NCI-H748 treated with DMSO at 0.1 percent for 48 hours (cell line): ENCODE measurements around the gene AFF1.

Experiments
- DNase-seq: peaks from one replicate; lab custom pipeline; 2025; lab: John Stamatoyannopoulos, UW

AFF1 gene

GRCh38 chr4:86934771-86935565, at the start of gene AFF1:
AFF1 (plus strand) TSS chr4:86935011; CDS start chr4:86948534, 13,523 bp downstream.
- DNase-seq: peak; percentile 13

DNA sequence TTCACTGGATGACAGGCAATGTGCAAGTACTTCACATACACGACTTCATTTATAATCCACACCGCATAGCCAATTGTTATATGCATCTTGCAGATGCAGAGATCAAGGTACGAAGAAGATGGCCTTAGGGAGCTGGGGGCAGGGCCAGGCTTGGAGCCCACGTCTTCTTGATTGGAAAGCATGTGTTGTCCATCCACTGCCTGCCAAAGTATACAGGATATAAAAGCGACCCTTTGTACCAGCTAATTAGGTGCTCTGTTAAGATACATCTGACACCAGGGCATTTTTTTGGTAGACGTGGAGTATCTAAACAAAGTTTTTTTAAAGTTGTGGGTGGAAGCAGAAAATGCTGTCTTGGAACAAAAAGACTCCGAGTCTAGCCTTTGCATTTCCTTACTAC, 44.0 kb upstream of the AFF1 start:
- no peak for DNase-seq

DNA sequence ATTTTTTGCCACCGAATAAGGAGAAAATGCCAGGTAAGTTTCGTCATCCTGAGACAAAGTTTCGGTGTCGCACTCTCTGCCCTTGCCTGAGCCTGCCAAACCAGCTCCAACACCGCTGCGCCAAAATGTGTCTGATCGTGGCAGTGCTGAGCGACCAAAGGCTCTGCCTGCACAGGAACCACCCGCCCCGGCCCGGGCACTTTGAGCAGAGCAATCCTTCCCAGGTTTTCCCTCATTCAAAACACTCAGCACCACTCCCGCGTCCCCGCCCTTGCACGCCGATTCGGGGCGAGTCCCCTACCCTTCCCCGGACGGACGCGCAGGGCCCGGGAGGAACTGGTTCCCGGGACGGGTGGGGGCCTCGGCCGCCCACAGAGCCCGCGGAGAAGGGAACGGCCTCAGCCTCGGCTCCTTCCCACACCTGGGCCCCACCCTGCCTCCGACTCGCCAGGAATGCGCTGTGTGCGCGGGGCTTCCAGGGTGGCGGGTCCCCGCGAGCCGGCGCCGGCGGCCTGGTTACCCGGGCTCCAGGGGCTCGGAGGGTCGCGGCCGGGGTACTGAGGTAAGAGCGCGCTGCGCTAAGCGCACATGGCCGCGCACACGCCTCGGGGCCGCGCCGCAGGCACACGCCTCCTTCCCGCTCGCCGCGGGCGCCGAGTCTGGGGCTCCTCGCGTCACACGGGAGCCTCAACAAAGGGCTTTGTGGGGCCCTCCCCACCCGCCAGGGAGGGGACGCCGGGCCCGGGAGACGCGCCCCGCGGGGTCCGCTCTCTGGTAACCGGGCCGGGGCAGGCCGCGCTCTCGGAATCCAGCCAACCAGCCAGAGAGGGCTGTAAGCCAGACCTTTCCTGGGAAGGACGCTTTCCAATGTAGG, 42.8 kb upstream of the AFF1 start, which contains the start of gene C4orf36:
Gene C4orf36 (minus strand): TSS at position 661 of the 874 bp plus-strand sequence. CDS start 902 bp downstream, outside the sequence.
- DNase-seq: no peak

DNA sequence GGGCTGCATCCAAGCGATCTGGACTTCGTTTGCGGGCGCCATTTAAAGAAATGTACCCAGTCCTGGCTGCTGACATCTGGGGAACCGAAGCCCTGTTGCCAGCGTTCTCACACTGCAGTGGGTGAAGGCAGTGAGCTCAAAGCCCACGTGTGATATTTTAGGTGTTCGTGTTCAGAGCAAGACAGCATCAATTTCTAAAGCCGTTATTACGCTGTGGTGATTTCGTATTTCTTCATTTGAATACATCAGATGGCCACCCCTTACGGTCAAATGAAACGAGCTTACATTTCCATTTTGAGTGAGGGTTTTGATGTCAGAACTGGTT, 42.2 kb upstream of the AFF1 start:
- DNase-seq: peak; percentile 8

DNA sequence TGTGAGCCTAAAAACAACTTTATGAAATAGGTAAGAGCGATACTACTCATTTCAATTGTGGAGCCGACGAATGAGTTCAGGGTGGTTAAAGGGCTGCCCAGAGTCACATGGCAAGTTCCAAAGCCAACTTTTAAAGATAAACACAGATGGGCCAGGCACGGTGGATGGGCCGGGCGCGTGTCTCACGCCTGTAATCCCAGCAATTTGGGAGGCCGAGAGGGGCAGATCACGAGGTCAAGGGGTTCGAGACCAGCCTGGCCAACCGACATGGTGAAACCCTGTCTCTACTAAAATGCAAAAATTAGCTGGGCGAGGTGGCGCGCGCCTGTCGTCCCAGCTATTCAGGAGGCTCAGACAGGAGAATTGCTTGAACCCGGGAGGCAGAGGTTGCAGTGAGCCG, 41.7 kb upstream of the AFF1 start:
- DNase-seq: no peak

DNA sequence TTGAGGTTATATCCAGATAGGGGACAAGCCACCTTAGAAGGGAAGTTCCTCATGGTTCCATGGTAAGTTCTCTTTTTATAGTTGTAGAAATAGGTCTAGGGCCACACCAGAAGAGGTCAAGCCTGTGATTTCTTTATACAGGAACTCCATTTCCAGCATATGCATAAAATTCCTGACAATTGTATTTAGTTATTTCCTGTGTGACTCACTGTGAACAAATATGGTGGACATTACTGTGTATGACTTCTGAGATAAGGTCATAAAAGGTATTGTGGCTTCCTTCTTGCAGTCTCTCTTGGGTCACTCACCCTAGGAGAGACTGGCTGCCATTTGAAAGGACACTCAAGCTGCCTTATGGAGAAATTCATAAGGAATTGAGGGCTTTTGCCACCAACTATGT, 40.4 kb upstream of the AFF1 start:
- DNase-seq: no peak

DNA sequence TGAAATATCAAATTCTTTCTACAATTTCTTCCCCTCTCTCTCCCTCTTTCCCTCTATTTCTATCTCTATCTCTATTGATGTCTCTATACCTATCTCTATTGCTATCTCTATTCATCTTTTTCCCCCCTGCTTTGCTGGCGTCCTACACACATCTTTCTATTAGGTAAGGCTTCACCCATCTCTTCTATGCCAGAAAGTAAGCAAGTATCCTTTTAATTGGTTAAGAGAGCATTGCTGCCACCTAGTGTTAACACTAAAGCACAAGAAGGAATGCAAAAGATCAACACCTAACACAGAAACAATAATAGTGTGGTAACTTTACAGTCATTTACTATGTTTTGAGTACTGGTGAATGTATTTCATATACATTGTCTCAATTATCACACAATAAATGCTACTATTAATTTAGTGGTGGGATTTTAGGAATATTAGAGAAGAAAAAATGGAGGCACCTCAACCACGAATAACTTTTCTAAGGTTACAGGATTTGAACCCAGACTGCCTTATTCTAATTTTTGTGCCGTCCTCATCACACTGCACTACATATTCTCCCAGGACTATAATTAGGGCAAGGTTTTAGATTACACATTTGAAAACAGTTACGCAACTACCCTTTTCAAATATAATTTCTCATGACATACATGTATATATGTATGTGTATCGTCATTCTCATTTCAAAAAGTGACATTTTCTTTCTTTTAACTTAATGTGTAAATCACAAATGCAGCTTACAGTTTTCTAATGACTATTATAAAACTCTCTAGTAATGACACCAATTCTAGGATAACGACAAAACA, 38.9 kb upstream of the AFF1 start:
- DNase-seq: peak; percentile 36

GRCh38 chr4:86896596-86896995, 38.2 kb upstream of the AFF1 start:
- DNase-seq: no peak

GRCh38 chr4:86898562-86898961, 36.2 kb upstream of the AFF1 start:
- DNase-seq: no peak

DNA sequence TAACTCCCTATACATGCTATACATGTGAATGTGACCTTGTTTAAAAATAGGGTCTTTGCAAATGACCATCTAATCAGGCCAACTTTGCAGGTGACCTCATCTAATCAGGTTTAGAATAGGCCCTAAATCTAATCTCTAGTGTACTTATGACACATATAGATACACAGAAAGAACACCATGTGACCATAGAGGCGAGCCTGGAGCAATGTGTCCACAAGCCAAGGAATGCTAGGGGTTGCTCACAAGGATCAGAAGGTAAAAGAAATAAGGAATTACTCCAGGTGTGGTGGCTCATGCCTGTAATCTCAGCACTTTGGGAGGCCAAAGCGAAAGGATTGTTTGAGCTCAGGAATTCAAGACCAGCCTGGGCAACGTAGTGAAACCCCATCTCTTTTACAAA, 32.9 kb upstream of the AFF1 start:
- no peak for DNase-seq

DNA sequence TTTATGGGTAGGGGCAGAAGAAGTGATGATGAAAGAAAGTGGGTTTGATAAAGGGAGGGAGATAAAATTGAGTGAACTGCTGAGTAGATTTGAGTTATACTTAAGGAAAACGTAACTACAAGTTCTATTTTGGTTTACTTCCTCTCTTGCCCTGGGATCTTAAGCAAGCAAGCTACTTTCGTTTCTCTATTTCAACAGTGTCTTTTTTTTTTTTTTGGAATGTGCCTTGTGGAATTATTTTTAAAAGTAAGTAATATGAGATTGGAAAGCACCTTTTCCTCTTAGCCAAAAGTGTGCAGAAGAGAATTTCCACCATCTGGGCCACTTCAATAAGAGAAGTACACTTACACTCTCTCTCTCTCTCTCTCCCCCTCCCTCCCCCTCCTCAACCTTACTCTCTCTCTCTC, 26.6 kb upstream of the AFF1 start:
- DNase-seq: no peak

- DNase-seq: no peak
Measured at GRCh38 chr4:86909546-86910295, 25.1 kb upstream of the AFF1 start.

GRCh38 chr4:86910369-86910768, 24.4 kb upstream of the AFF1 start:
- DNase-seq: no peak

DNA sequence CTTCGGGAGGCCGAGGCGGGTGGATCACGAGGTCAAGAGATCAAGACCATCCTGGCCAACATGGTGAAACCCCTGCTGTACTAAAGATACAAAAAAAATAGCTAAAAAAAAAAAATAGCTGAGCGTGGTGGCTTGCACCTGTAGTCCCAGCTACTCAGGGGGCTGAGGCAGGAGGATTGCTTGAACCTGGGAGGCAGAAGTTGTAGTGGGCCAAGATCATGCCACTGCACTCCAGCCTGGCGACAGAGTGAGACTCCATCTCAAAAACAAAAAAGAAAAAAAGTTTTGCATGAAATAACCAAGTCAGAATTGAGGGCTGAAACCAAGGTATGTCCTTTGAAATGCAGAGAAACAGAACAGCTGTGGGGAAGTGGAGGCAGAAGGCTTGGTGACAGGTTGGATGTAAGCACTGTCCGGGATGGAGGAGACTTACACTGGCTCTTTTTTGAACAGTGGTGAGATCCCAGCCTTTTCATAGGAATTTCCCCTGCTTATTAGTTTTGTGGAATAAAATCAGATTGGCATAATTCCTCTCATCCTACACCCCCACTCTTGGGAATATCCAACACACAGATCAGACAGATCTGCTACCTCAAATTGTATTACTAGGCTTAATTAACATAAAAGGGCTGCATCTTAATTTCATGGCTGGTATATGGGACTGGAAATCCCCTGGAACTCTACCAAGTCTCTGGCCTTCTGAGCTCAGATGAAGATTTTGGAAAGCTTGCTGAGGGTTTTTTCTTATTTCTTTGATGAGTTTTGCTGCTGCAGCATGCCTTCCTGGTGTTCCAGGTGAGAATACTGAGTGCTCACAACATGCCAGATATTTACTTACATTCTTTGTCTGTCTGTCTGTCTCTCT, 23.8 kb upstream of the AFF1 start:
- no peak for DNase-seq

DNA sequence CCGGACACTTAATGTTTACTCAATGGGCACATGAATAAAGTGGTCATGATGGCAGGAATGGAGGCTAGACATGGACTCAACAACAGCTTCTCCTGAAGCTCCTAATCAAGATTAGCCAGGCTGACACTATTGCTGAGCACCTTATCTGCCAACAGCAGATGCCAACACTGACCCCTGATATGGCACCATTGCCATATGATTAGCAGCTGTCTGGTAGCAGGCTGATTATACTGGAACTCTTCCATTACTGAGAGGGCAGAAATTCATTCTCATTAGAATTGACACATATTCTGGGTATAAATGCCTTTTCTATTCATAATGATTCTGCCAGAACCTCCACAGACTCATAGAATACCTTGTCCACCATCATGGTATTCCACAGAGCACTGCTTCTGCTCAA, 18.4 kb upstream of the AFF1 start:
- no peak for DNase-seq

DNA sequence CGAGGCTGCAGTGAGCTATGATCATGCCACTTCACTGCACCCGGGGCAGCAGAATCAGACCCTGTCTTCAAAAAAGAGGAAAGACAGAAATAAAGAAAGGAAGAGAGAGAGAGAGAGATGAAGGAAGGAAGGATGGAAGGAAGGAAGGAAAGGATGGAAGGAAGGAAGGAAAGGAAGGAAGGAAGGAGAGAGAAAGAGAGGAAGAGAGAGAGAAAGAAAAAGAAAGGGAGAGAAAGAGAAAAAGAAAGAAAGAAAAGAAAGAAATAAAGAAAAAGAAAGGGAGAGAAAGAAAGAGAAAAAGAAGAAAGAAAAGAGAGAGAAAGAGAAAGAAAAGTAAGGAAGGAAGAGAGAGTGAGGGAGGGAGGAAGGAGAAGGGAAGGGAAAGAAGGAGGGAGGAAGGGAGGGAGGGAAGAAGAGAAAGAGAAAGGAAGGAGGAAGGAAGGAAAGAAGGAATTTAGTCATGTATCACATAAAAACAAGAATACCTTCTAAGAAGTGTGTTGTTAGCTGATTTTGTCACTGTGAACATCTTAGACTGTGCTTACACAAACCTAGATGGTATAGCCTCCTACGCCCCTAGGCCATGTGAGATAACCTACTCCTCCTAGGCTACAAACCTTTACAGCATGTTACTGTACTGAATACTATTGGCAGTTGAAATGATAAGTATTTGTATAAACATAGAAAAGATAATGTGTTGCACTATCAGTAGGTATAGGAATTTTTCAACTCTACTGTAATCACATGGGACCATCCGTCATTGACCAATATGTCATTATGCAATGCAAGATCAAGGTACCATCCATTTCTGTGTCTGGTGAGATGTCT, 17.4 kb upstream of the AFF1 start:
- DNase-seq: no peak

DNA sequence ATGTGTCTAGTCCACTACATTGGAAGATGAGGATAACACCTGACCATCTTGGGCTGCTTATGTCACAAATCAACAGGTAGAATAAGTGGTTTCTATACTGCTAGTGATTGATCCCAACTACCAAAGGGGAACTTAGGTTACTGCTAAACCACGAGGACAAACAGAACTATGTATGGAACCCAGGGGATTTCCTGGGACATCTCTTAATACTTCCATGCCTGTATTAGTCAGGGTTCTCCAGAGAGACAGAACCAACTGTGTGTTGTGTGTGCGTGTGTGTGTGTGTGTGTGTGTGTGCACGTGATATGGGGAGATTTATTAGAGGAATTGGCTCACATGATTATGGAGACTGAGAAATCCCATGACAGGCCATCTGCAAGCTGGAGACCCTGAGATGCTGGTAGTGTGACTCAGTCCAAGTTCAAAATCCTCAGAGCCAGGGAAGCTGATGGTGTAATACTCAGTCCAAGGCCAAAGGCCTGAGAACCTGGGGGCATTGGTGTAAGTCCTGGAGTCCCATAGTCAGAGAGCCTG, 16.2 kb upstream of the AFF1 start:
- no peak for DNase-seq

- DNase-seq: no peak
Measured at GRCh38 chr4:86919561-86920223, 15.1 kb upstream of the AFF1 start.
